HG03097 (cell line): Measurements from ENCODE around the gene ZNF362.
"Not testable (repeated sequence)": the region's sequence is repeated elsewhere in the genome, so short reads cannot be mapped to it uniquely, and the experiment has no call there.

Experiments used
- ATAC-seq: cut with Tn5 transposase; IDR thresholded peaks from one replicate; pipeline ENCODE4 v1.9.1; 2021; ENCODE audit not compliant: unreplicated experiment, low FRiP score

Gene ZNF362

DNA sequence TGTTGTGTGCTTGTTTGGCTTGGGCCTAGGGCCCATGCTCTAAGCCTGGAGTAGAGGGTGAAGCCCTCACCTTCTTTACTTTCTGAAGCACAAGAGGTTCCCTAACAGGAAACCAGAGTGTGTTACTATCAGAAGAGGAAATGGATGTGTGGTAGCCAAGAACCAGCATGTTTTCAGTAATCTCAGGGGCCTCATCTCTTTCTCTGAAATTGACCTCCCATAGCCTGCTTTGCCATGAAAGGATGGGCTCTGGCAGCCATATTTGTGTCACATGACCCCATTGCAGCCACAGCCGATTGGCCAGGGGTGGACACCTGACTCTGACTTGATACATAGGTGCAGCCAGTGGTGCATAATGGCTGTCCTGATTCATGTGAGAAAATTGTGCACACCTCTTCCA lies 46.0 kb downstream of the ZNF362 start:
- no peak for ATAC-seq

GRCh38 chr1:33305016-33305415 lies 48.7 kb downstream of the ZNF362 start:
- ATAC-seq, result no peak

GRCh38 chr1:33305816-33306652 lies 49.7 kb downstream of the ZNF362 start:
- no peak for ATAC-seq

DNA sequence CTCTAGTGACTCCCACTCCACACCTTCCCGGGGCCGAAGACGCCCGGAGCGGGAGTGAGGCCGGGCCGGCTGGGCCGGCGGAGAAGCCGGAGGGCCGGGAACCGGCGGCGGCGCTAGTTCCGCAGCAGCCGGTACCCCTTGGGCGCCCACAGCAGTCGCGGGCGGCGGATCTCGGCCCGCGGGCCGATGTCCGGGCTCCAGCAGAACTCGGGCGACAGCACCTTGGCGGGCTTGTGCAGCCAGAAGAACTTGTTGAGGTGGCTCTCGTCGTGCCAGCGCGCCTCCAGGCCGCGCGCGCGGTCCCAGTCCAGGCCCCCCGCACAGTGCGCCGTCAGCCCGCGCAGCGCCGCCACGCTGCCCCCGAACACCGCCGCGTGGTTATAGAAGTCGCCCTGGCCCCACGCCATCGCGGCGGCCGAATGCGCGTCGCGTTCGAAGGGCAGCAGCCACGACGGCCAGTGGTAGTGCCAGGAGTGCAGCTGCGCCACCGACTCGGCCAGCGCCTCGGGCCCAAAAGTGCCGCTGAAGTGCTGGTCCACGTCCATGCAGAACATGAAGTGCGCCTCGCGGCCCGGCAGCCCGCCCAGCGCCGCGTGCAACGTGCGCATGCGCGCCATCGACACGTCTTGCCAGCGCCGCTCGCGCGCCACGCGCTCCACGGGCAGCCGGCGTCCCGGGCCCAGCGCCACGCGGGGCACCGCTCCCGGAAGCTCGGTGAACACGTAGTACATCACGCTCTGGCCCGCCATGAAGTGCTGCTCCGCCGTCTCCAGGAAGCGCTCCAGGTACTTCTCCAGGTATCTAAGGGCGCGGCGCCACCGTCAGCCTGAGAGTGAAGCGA lies 50.6 kb downstream of the ZNF362 start:
- no peak for ATAC-seq

GRCh38 chr1:33307494-33307864 lies 51.2 kb downstream of the ZNF362 start:
- ATAC-seq, result no peak

DNA sequence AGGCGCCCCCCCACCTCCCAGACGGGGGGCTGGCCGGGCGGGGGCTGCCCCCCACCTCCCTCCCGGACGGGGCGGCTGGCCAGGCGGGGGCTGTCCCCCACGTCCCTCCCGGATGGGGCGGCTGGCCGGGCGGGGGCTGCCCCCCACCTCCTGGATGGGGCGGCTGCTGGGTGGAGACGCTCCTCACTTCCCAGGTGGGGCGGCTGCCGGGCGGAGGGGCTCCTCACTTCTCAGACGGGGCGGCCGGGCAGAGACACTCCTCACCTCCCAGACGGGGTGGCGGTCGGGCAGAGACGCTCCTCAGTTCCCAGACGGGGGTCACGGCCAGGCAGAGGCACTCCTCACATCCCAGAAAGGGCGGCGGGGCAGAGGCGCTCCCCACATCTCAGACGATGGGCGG lies 53.1 kb downstream of the ZNF362 start:
- not testable (repeated sequence) for ATAC-seq

DNA sequence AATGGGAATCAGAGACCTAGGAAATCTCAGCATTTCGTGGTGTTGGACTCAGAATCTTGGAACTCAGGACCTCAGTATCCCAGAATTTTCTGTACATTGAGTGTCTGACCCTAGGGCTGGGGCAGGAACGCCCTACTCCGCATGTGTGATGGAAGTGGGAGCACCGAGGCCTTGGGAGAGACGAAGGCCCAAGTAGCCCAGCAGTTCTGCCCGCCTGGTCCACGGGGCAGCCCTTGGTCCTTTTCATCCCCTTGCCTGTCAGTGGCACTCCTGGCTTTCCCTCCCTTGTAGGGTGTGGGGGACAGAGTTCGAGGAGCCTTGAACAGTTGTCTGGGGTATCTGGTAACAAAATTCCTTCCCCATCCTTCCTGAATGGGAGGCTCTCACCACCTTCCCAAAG lies 54.4 kb downstream of the ZNF362 start:
- ATAC-seq, result no peak

DNA sequence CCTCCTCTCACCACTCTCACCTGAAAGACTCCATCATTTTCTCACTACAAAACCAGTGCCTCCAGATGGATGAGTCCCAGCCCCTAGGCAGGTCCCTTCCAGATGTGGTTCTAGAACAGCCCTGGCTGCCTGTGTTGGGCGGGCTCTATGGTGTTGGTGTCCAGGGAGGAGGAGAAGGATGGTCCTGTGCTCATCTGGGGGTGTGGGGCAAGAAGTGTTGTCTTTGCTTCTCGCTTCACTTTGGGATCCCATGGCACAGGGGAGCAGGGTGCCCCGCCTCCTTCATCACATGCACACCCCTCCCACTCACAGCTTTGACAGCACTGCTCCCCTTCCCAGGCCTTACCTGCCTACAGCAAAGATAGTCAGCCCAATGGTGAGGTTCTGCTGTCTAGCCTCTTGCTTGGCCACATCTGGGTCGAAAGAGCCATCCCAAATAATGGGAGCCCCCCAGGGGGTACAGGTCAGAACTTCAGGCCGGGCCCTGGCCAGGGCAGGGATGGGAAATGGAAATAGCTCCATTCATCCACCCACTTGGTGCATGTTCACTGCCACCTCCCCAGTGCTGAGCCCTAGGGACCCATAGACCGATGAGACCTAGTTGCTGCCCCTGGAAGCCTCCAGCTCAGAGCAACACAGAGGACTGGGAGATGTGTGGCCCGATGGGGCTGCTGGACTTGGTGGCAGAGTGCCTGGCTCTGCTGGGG lies 55.6 kb downstream of the ZNF362 start:
- no peak for ATAC-seq

- ATAC-seq, result no peak
Measured at GRCh38 chr1:33312413-33312749, 56.1 kb downstream of the ZNF362 start.

GRCh38 chr1:33314416-33314815 lies 58.1 kb downstream of the ZNF362 start:
- no peak for ATAC-seq

GRCh38 chr1:33316601-33317000 lies 60.3 kb downstream of the ZNF362 start:
- ATAC-seq, result no peak

DNA sequence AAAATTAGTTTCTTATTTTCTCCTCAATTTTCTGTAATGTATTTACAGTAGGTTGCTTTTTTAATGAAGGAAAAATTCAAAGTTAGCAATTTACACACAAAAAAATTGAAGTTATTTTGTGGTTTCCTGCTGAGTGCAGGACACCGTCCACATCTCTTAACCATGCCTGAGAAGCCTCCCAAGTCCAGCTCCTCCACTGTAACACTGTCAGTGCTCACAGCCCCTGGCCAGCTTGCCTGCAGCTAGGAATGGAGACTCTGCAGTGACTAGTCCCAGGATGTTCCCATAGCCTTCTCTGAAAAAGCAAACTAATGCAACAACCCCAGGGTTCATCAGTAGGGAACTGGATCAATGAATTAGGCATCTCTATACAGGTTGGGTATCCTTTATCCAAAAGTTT lies 61.1 kb downstream of the ZNF362 start:
- no peak for ATAC-seq

DNA sequence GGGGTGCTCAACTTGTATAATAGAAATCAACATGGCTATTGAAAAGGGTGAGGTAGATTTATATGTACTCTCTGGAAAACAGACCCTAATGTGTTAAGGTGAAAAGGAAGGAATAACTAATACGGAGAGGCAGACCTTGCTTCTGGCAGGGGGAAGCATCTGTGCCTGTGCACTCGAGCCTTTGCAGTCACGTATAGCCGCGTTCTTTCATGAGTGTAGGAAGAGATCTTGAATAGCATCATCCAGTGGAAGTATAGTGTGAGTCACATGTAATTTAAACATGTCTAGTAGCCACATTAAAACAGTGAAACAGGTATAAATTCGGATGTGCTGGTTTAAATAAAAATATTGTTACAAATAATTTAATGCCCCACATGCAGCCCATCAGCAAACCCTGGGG lies 61.7 kb downstream of the ZNF362 start:
- ATAC-seq, result no peak

DNA sequence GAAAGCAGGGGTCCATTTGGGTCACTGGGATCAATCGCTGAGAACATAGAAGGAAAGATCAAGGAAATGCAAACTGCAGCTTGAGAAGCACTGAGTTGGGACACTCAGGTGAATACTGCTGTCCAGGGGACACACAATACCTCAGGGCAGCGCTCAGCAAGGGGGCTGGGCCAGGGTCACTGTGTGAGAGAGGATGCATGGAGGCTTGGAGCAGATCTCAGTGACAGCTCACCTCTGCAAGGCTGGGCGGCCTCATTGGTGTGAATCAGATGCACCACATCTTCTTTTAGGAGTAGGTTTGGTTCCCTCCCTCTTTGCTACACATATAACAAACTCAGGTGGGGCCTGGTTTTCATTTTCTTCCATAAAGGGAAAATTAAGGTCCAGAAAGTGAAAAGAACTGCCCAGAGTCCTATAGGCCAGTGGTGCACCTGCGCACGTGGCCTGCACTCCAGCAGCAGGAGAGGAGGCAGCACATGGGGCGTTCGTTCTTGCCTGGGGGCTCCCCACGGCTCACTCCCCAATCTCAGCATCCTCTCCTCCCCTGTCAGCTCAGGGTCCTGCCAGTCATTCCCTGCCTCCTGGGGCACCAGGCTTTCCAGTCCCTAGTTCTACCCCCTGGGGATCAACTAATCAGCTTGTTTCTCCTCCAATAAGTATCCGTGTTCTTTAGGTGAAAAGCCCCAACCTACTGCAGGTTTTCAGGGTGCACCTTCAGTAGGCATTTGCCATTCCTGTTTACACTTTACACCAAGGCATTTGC lies 63.1 kb downstream of the ZNF362 start:
- ATAC-seq, result no peak

GRCh38 chr1:33319949-33320618 lies 63.8 kb downstream of the ZNF362 start:
- no peak for ATAC-seq

DNA sequence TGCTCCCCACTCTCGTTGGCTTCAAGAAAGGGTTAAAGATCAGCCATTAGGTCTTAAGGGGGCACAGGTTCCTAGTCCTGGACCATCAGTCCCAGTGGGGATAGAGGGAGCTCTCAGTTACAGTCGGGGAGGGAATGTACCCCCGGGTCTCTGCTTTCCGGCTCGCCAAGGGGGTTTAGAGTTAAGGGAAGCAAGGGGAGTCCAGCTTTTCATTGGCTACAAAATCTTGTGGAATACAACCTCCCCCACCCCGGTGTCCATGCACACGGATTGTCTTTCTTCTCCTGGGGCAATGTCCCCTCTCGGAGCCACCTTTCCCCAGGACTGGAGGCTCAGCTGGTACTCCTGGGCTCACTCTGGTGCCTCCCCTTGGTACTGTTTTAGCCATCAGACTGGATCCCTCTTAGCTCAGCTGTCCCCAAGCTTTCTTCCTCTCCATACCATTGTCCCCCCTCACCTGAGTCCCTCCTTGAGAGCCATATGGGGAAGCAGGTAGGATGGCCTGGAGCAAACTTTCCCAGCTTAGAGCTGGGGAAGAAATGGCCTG lies 64.4 kb downstream of the ZNF362 start, which contains the start of gene A3GALT2:
A3GALT2 (minus strand) TSS at position 480 of the 547 bp plus-strand sequence; CDS start at position 480, 0 bp downstream.
- ATAC-seq, result no peak

- no peak for ATAC-seq
Measured at GRCh38 chr1:33321178-33321577, 64.9 kb downstream of the ZNF362 start.

DNA sequence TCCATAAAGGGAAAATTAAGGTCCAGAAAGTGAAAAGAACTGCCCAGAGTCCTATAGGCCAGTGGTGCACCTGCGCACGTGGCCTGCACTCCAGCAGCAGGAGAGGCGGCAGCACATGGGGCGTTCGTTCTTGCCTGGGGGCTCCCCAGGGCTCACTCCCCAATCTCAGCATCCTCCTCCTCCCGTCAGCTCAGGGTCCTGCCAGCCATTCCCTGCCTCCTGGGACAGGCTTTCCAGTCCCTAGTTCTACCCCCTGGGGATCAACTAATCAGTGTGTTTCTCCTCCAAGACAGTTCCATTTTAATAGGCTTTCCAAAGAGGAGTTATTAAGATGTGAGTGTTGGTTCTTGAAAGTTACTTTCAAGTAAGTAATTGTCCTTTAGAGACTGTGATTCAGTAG lies 65.8 kb downstream of the ZNF362 start:
- no peak for ATAC-seq

- ATAC-seq, result no peak
Measured at GRCh38 chr1:33322870-33323585, 66.7 kb downstream of the ZNF362 start.
